ENCODE data around the gene TIMM23.

DNA sequence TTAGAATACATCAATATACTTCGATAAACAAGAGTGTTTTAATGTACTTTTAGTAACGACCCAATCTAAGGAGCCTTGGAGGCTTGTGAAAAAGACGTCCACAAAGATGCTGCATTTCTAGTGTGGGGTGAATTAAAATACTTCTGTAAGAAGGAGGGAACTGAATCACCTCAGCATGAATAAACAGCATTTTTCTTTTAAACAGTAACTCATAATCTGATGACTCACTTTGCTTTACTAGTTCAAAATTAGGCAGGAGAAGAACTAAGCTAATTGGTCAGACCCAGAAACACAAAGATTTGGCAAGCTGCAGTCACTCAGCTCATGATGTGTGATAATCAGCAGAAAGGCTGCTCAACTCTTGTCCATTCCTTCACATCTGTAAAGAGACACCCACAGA lies 33.9 kb downstream of the TIMM23 start:
- TF ChIP-seq, protein P1, sequence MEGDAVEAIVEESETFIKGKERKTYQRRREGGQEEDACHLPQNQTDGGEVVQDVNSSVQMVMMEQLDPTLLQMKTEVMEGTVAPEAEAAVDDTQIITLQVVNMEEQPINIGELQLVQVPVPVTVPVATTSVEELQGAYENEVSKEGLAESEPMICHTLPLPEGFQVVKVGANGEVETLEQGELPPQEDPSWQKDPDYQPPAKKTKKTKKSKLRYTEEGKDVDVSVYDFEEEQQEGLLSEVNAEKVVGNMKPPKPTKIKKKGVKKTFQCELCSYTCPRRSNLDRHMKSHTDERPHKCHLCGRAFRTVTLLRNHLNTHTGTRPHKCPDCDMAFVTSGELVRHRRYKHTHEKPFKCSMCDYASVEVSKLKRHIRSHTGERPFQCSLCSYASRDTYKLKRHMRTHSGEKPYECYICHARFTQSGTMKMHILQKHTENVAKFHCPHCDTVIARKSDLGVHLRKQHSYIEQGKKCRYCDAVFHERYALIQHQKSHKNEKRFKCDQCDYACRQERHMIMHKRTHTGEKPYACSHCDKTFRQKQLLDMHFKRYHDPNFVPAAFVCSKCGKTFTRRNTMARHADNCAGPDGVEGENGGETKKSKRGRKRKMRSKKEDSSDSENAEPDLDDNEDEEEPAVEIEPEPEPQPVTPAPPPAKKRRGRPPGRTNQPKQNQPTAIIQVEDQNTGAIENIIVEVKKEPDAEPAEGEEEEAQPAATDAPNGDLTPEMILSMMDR (IDR thresholded peaks at IDR 0.05): no peak
- no peak for TF ChIP-seq POLR2A (IDR thresholded peaks at IDR 0.05)

Data from sigmoid colon (tissue), 3 donors.